RWPE2 (cell line): Measurements from ENCODE around the gene HERPUD1.

Experiments used
- ATAC-seq: fragments of 200-7000 bp; cut with Tn5 transposase; 3 replicates; pipeline ENCODE4 v1.9.1; 2021; ENCODE audit warnings: low read depth
- DNase-seq: peaks from one replicate; pipeline ENCODE4 v3.0.0-alpha.2; 2020; ENCODE audit warnings: low spot score
- H3K27ac ChIP-seq: fragments of 450-650 bp; 2 replicates; pipeline ENCODE4 v1.5.1; 2017; ENCODE audit warnings: mild to moderate bottlenecking; ENCODE audit not compliant: poor library complexity, severe bottlenecking
- H3K27me3 ChIP-seq: fragments of 250-450 bp; sonication (Bioruptor Pico); 2 replicates; pipeline ENCODE4 v1.5.1; 2021; ENCODE audit warnings: mild to moderate bottlenecking, moderate library complexity; ENCODE audit not compliant: insufficient read depth, poor library complexity, severe bottlenecking
- H3K36me3 ChIP-seq: fragments of 250-450 bp; sonication (Bioruptor Pico); 2 replicates; pipeline ENCODE4 v1.5.1; 2020; ENCODE audit warnings: low read depth, mild to moderate bottlenecking, moderate library complexity
- H3K4me1 ChIP-seq: fragments of 250-450 bp; sonication (Bioruptor Pico); 2 replicates; pipeline ENCODE4 v1.5.1; 2021; ENCODE audit warnings: mild to moderate bottlenecking, moderate library complexity; ENCODE audit not compliant: insufficient read depth, poor library complexity, severe bottlenecking
- H3K4me3 ChIP-seq: fragments of 250-450 bp; sonication (Bioruptor Pico); 2 replicates; pipeline ENCODE4 v1.5.1; 2021; ENCODE audit warnings: mild to moderate bottlenecking, moderate library complexity; ENCODE audit not compliant: severe bottlenecking
- H3K9me3 ChIP-seq: fragments of 250-450 bp; sonication (Bioruptor Pico); 2 replicates; pipeline ENCODE4 v1.5.1; 2021; ENCODE audit warnings: mild to moderate bottlenecking, moderate library complexity; ENCODE audit not compliant: severe bottlenecking
- TF ChIP-seq, protein P1 (sequence below): fragments of 450-650 bp; IDR thresholded peaks from one replicate; pipeline ENCODE4 v1.5.1; 2017; ENCODE audit warnings: mild to moderate bottlenecking, moderate library complexity; ENCODE audit not compliant: poor library complexity, severe bottlenecking

HERPUD1 gene

GRCh38 chr16:56941856-56942331 lies 10.0 kb downstream of the HERPUD1 start:
- ATAC-seq = no peak
- Histone ChIP-seq H3K4me3 (no peak overlapping the region), H3K36me3 (peaks cover 86% of the 10 kb centered on the region), H3K27me3 (no peaks in the 10 kb centered on the region), H3K27ac (no peak overlapping the region), H3K4me1 (peaks cover 12% of the 10 kb centered on the region), H3K9me3 (no peaks in the 10 kb centered on the region)
- TF ChIP-seq, protein P1, sequence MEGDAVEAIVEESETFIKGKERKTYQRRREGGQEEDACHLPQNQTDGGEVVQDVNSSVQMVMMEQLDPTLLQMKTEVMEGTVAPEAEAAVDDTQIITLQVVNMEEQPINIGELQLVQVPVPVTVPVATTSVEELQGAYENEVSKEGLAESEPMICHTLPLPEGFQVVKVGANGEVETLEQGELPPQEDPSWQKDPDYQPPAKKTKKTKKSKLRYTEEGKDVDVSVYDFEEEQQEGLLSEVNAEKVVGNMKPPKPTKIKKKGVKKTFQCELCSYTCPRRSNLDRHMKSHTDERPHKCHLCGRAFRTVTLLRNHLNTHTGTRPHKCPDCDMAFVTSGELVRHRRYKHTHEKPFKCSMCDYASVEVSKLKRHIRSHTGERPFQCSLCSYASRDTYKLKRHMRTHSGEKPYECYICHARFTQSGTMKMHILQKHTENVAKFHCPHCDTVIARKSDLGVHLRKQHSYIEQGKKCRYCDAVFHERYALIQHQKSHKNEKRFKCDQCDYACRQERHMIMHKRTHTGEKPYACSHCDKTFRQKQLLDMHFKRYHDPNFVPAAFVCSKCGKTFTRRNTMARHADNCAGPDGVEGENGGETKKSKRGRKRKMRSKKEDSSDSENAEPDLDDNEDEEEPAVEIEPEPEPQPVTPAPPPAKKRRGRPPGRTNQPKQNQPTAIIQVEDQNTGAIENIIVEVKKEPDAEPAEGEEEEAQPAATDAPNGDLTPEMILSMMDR = no peak
- DNase-seq = no peak

- H3K27me3 ChIP-seq = no peaks in the 10 kb centered on the region
- H3K27ac ChIP-seq = peak overlapping the region; percentile 24
- no peak for ATAC-seq
- H3K4me1 ChIP-seq = peaks cover 6% of the 10 kb centered on the region
- no peak overlapping the region for H3K4me3 ChIP-seq
- TF ChIP-seq, protein P1 = no peak
- no peaks in the 10 kb centered on the region for H3K9me3 ChIP-seq
- no peak for DNase-seq
- peaks cover 66% of the 10 kb centered on the region for H3K36me3 ChIP-seq
Observed at GRCh38 chr16:56943761-56944375, 11.9 kb downstream of the HERPUD1 start.

DNA sequence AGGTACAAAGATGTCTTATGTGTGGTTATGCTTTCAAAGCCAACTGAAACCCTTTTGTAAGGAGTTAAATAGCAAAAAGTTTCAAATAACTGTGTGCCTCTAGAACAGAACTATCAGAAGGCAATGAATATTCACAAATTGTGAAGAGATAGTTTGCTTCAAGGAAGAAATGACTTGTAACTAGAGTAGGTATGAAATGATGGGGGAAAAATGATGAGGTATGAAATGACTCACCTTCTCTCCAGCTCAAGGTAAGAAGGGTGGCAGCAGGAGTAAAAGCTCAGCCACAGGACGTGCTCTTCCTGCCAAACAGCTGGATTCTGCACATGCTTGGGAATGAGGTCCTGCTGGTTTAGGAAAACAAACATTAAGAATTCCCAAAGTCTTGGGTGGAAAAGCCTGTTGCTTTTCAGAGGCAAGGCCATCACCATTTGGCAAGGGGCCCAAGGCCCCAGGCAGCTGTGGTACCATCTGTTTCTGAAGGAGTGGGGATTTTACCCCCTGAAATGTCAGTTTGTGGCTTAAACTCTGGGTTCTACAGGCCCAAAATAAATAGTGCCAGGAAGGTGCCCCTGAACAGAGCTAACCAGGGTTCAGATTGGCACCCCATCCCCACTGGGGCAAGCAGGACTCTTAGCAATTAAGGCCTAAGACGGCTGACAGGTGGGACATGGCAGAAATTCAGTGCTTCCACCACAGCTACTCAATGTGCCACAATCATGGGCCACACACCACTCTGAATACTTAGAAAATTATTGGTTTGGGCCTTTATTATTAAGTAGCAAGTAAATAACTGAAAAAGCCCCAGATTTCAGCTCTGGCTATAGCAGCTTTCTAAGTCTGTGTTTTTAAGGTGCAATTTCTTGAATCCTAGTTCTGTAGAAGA lies 13.3 kb downstream of the HERPUD1 start:
- peak overlapping the region; percentile 24 for H3K27ac ChIP-seq
- peaks cover 6% of the 10 kb centered on the region for H3K4me1 ChIP-seq
- no peaks in the 10 kb centered on the region for H3K27me3 ChIP-seq
- ATAC-seq (peak; percentile 34), DNase-seq (no peak)
- H3K9me3 ChIP-seq = no peaks in the 10 kb centered on the region
- TF ChIP-seq, protein P1 = no peak
- no peak overlapping the region for H3K4me3 ChIP-seq
- H3K36me3 ChIP-seq = peaks cover 53% of the 10 kb centered on the region

- DNase-seq = no peak
- ATAC-seq = no peak; the same call in 2 of the 3 replicates
- Histone ChIP-seq H3K9me3 (no peaks in the 10 kb centered on the region), H3K27me3 (no peaks in the 10 kb centered on the region), H3K27ac (peak overlapping the region; percentile 9), H3K4me1 (peaks cover 6% of the 10 kb centered on the region), H3K36me3 (peaks cover 45% of the 10 kb centered on the region), H3K4me3 (no peak overlapping the region)
- TF ChIP-seq, protein P1 = no peak
Observed at GRCh38 chr16:56945847-56946527, 14.0 kb downstream of the HERPUD1 start.
